ENCODE measurements around the gene DLST.

DLST gene

GRCh38 chr14:74879427-74880182 lies 2.1 kb upstream of the DLST start:
- Histone ChIP-seq H3K4me3 (ENCODE audit: low read depth in 1 of 2, low read length in 1 of 2) (no peak overlapping the region), H3K9me3 (no peaks in the 10 kb centered on the region), H3K27me3 (no peaks in the 10 kb centered on the region), H3K4me1 (ENCODE audit: control insufficient read depth in 1 of 2, insufficient read depth in 1 of 2, low read depth in 1 of 2, low read length in 1 of 2) (peaks cover 33 to 41% of the 10 kb centered on the region in 2 experiments), H3K27ac (no peak overlapping the region), H3K36me3 (no peaks in the 10 kb centered on the region)
- TF ChIP-seq CTCF (IDR thresholded peaks at IDR 0.05), result no peak

GRCh38 chr14:74882103-74882920 lies 596 bp downstream of the DLST start:
- H3K27me3 ChIP-seq, result no peaks in the 10 kb centered on the region
- TF ChIP-seq CTCF (IDR thresholded peaks at IDR 0.05), result peak; percentile 1
- peak overlapping the region; percentile 96 for H3K27ac ChIP-seq
- H3K4me3 ChIP-seq (ENCODE audit: low read depth in 1 of 2, low read length in 1 of 2), result peak overlapping the region; percentile 76 to 85
- no peaks in the 10 kb centered on the region for H3K9me3 ChIP-seq
- H3K36me3 ChIP-seq, result peaks cover 20% of the 10 kb centered on the region
- H3K4me1 ChIP-seq (ENCODE audit: control insufficient read depth in 1 of 2, insufficient read depth in 1 of 2, low read depth in 1 of 2, low read length in 1 of 2), result peaks cover 21 to 30% of the 10 kb centered on the region in 2 experiments

GRCh38 chr14:74886001-74886400 lies 4.3 kb downstream of the DLST start:
- Histone ChIP-seq H3K4me1 (ENCODE audit: control insufficient read depth in 1 of 2, insufficient read depth in 1 of 2, low read depth in 1 of 2, low read length in 1 of 2) (peaks cover 18 to 26% of the 10 kb centered on the region in 2 experiments), H3K36me3 (peaks cover 39% of the 10 kb centered on the region), H3K4me3 (ENCODE audit: low read depth in 1 of 2, low read length in 1 of 2) (no peak overlapping the region), H3K27me3 (no peaks in the 10 kb centered on the region), H3K9me3 (no peaks in the 10 kb centered on the region), H3K27ac (no peak overlapping the region)
- TF ChIP-seq CTCF (IDR thresholded peaks at IDR 0.05), result no peak

GRCh38 chr14:74888164-74889158 lies 6.7 kb downstream of the DLST start:
- Histone ChIP-seq H3K27ac (no peak overlapping the region), H3K4me1 (ENCODE audit: control insufficient read depth in 1 of 2, insufficient read depth in 1 of 2, low read depth in 1 of 2, low read length in 1 of 2) (peaks cover 4 to 10% of the 10 kb centered on the region in 2 experiments), H3K4me3 (ENCODE audit: low read depth in 1 of 2, low read length in 1 of 2) (no peak overlapping the region), H3K9me3 (no peaks in the 10 kb centered on the region), H3K36me3 (peaks cover 64% of the 10 kb centered on the region), H3K27me3 (no peaks in the 10 kb centered on the region)
- TF ChIP-seq CTCF (IDR thresholded peaks at IDR 0.05), result no peak

- H3K4me3 ChIP-seq (ENCODE audit: low read depth in 1 of 2, low read length in 1 of 2), result no peak overlapping the region
- no peaks in the 10 kb centered on the region for H3K9me3 ChIP-seq
- no peak overlapping the region for H3K27ac ChIP-seq
- H3K36me3 ChIP-seq, result peaks cover 81% of the 10 kb centered on the region
- no peak for TF ChIP-seq CTCF (IDR thresholded peaks at IDR 0.05)
- H3K27me3 ChIP-seq, result no peaks in the 10 kb centered on the region
- peaks cover 0 to 6% of the 10 kb centered on the region in 2 experiments for H3K4me1 ChIP-seq (ENCODE audit: control insufficient read depth in 1 of 2, insufficient read depth in 1 of 2, low read depth in 1 of 2, low read length in 1 of 2)
Measured at GRCh38 chr14:74890262-74890661, 8.5 kb downstream of the DLST start.

Measured in neutrophil (primary cell).